Measurements from ENCODE around the gene AK1. TPM values are rescaled to one million over a fixed set of nuclear protein-coding genes. Genes with fewer than 3 reads are reported as not detected.
A peak's percentile ranks its signal among the peaks of the same experiment; 100 is the strongest.

The AK1 gene
- total RNA-seq, 2 donors from 2014 or later = 22.2 to 123 TPM

GRCh38 chr9:127878001-127878651 lies 651 bp upstream of the AK1 start:
- H3K27me3 ChIP-seq (replicated peaks; ENCODE audit: insufficient read depth) = no peaks in the 10 kb centered on the region
- intact Hi-C loops (cut with DNase I) = loop anchor here (5.0 kb wide), 1 partner anchor 141 kb away; the partner anchor contains the start of gene TOR2A
- TF ChIP-seq CTCF (IDR thresholded peaks at IDR 0.05) (no peak), POLR2A (IDR thresholded peaks at IDR 0.05) (no peak), POLR2AphosphoS5 (IDR thresholded peaks at IDR 0.05) (no peak)
- 30% methylated on average over 18 of the region's 18 CpGs for WGBS
- DNase-seq (ENCODE audit: low spot score) = no peak
- no peaks in the 10 kb centered on the region for H3K9me3 ChIP-seq
- H3K4me3 ChIP-seq = peak overlapping the region; percentile 45 to 52
- H3K4me1 ChIP-seq (replicated peaks) = peaks cover 8% of the 10 kb centered on the region
- H3K36me3 ChIP-seq = no peaks in the 10 kb centered on the region
- peak overlapping the region in 1 of 2 donors; percentile 51 for H3K27ac ChIP-seq

GRCh38 chr9:127876764-127877562 lies 512 bp downstream of the AK1 start:
- no peak for TF ChIP-seq POLR2AphosphoS5 (IDR thresholded peaks at IDR 0.05)
- no peak for TF ChIP-seq CTCF (IDR thresholded peaks at IDR 0.05)
- TF ChIP-seq POLR2A (IDR thresholded peaks at IDR 0.05) = no peak
- 26% methylated on average over 21 of the region's 26 CpGs for WGBS
- Histone ChIP-seq H3K36me3 (no peaks in the 10 kb centered on the region), H3K4me3 (peak overlapping the region; percentile 45 to 52), H3K27me3 (replicated peaks; ENCODE audit: insufficient read depth) (no peaks in the 10 kb centered on the region), H3K9me3 (no peaks in the 10 kb centered on the region), H3K4me1 (replicated peaks) (peaks cover 8% of the 10 kb centered on the region), H3K27ac (peak overlapping the region in 1 of 2 donors; percentile 51)
- no peak for DNase-seq (ENCODE audit: low spot score)
- intact Hi-C loops (cut with DNase I) = loop anchor here (1.0 to 5.0 kb wide), 2 partner anchors 20 to 140 kb away; partner anchors contain the start of gene TOR2A

- no peak for DNase-seq (ENCODE audit: low spot score)
- intact Hi-C loops (cut with DNase I) = loop anchor here (5.0 kb wide), 1 partner anchor 139 kb away; the partner anchor contains the start of gene TOR2A
- 82% methylated on average over 14 of the region's 14 CpGs for WGBS
- Histone ChIP-seq H3K4me1 (replicated peaks) (peaks cover 8% of the 10 kb centered on the region), H3K9me3 (no peaks in the 10 kb centered on the region), H3K36me3 (no peaks in the 10 kb centered on the region), H3K4me3 (no peak overlapping the region), H3K27ac (no peak overlapping the region), H3K27me3 (replicated peaks; ENCODE audit: insufficient read depth) (no peaks in the 10 kb centered on the region)
- TF ChIP-seq POLR2A (IDR thresholded peaks at IDR 0.05) = no peak
- no peak for TF ChIP-seq POLR2AphosphoS5 (IDR thresholded peaks at IDR 0.05)
- no peak for TF ChIP-seq CTCF (IDR thresholded peaks at IDR 0.05)
Observed at GRCh38 chr9:127876026-127876763, 1.3 kb downstream of the AK1 start.

GRCh38 chr9:127875306-127875966 lies 2.0 kb downstream of the AK1 start:
- Histone ChIP-seq H3K4me3 (no peak overlapping the region), H3K4me1 (replicated peaks) (peaks cover 8% of the 10 kb centered on the region)
- WGBS = 83% methylated on average over 10 of the region's 10 CpGs

More at GRCh38 chr9:127875306-127875966, 2.0 kb downstream of the AK1 start:
- DNase-seq (ENCODE audit: low spot score) = no peak
- Histone ChIP-seq H3K27ac (no peak overlapping the region), H3K27me3 (replicated peaks; ENCODE audit: insufficient read depth) (no peaks in the 10 kb centered on the region), H3K36me3 (no peaks in the 10 kb centered on the region), H3K9me3 (no peaks in the 10 kb centered on the region)
- TF ChIP-seq CTCF (IDR thresholded peaks at IDR 0.05) (no peak), POLR2AphosphoS5 (IDR thresholded peaks at IDR 0.05) (no peak), POLR2A (IDR thresholded peaks at IDR 0.05) (no peak)
- intact Hi-C loops (cut with DNase I) = loop anchor here (5.0 kb wide), 1 partner anchor 138 kb away; the partner anchor contains the start of gene TOR2A
